Measurements from ENCODE around the gene FAM151B.

FAM151B gene

DNA sequence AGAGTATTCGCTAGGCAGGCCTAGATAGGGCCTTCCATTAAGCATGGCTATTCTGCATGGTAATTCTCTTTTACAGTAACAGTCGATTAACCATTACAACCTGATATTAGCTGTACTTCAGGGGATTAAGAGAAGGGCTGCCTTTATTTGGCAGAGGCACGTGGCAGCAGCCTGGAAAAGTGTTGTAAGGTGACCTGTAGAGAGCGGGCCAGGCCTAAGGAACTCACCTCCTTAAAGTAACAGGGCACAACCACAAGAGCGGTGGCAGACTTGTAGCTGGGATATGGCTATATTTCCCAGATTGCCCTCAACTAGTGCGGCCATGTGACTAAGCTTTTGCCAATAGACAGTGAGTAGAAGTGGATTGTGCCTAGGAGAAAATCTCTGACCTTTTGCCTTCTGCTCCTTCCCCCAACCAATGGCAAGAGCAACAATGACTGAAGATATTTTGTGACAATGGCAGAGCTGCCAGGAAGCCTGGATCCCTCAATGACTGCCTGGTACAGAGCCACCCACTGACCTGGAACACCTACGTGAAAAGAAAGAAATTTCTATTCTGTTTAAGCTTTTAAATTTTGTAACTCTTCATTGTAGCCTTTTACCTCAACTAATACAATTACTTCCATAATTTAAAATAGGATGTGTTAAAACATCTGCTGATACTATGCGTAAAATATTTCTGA lies 101.1 kb downstream of the FAM151B start:
- DNase-seq (ENCODE audit: low spot score), result no peak

DNA sequence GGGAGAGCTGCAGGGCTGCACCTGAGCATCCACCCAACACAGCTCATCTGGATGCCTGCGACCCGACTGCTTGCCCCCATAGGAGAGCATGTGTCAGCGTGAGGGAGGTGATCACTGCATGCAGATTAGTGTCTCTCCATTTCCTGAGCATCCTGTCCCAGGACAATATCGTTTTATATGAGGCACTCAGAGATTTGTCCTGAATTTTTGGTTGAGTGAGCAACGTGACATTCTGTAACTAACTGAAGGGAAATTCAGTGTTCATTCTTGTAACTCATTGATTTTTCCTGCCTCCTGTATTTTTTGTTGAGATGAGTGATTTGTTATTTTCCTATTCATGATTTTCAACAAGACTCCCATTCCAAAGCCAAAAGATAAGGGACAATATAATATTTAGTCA lies 102.9 kb downstream of the FAM151B start:
- DNase-seq (ENCODE audit: low spot score), result no peak

GRCh38 chr5:80591352-80591751 lies 103.5 kb downstream of the FAM151B start:
- DNase-seq (ENCODE audit: low spot score), result no peak

- DNase-seq (ENCODE audit: low spot score), result no peak
These were observed 104.2 kb downstream of the FAM151B start for GRCh38 chr5:80592105-80592504.
